Neural cell (in vitro differentiated cells): Measurements from ENCODE around the gene GATA6. TPM values are rescaled to one million over a fixed set of nuclear protein-coding genes. Genes with fewer than 3 reads are reported as not detected.

ENCODE experiments used
- H2AFZ ChIP-seq: fragments of 200-600, 300-800 bp; sonication (generic), shearing (Covaris generic); 2 replicates; pipeline ENCODE4 v1.6.0; 2014; ENCODE audit warnings: low read depth, mild to moderate bottlenecking, antibody characterized with exemption, low read length, moderate library complexity
- H3F3A ChIP-seq: fragments of 200-600 bp; shearing (Covaris generic); 2 replicates; pipeline ENCODE4 v1.6.1; 2016; ENCODE audit warnings: mild to moderate bottlenecking, moderate library complexity, mixed read lengths, antibody characterized with exemption, low read length; ENCODE audit not compliant: insufficient read depth, poor library complexity, severe bottlenecking
- H3K27ac ChIP-seq: fragments of 200-600, 300-800 bp; sonication (generic), shearing (Covaris generic); 2 replicates; pipeline ENCODE4 v1.5.1; 2014; ENCODE audit warnings: mild to moderate bottlenecking, low read length, moderate library complexity
- H3K27me3 ChIP-seq: fragments of 300-800, 200-600 bp; sonication (generic), shearing (Covaris generic); 2 replicates; pipeline ENCODE4 v1.6.0; 2014; ENCODE audit warnings: mild to moderate bottlenecking, low read depth, low read length, moderate library complexity; ENCODE audit not compliant: insufficient read depth
- H3K36me3 ChIP-seq: fragments of 300-800, 200-600 bp; sonication (generic), shearing (Covaris generic); 2 replicates; pipeline ENCODE4 v1.5.1; 2014; ENCODE audit warnings: mild to moderate bottlenecking, antibody characterized with exemption, low read length, moderate library complexity; ENCODE audit not compliant: insufficient read depth
- H3K4me2 ChIP-seq: fragments of 300-800, 200-600 bp; sonication (generic), shearing (Covaris generic); 2 replicates; pipeline ENCODE4 v1.6.0; 2014; ENCODE audit warnings: mild to moderate bottlenecking, low read length
- H3K4me3 ChIP-seq: fragments of 300-800, 200-600 bp; sonication (generic), shearing (Covaris generic); 2 replicates; pipeline ENCODE4 v1.5.1; 2014; ENCODE audit warnings: mild to moderate bottlenecking, low read length, moderate library complexity
- H3K79me2 ChIP-seq: fragments of 200-600 bp; shearing (Covaris generic); replicated peaks from 2 replicates; pipeline ENCODE4 v1.6.0; 2014; ENCODE audit warnings: mild to moderate bottlenecking, low read length, moderate library complexity; ENCODE audit not compliant: insufficient read depth
- H3K9ac ChIP-seq: fragments of 300-800, 200-600 bp; sonication (generic), shearing (Covaris generic); 2 replicates; pipeline ENCODE4 v1.6.1; 2016; ENCODE audit warnings: mild to moderate bottlenecking, low read length, mixed read lengths
- H3K9me2 ChIP-seq: fragments of 200-600 bp; shearing (Covaris generic); 2 replicates; pipeline ENCODE4 v1.6.1; 2016; ENCODE audit warnings: mild to moderate bottlenecking, low read length, mixed read lengths; ENCODE audit not compliant: insufficient read depth
- H3K9me3 ChIP-seq: fragments of 200-600, 300-800 bp; sonication (generic), shearing (Covaris generic); 2 replicates; pipeline ENCODE4 v1.6.1; 2016; ENCODE audit warnings: mild to moderate bottlenecking, mixed run types, low read length, moderate library complexity, mixed read lengths
- H4K20me1 ChIP-seq: fragments of 200-600 bp; shearing (Covaris generic); 2 replicates; pipeline ENCODE4 v1.6.1; 2016; ENCODE audit warnings: mild to moderate bottlenecking, mixed run types; ENCODE audit not compliant: insufficient read depth
- EP300 ChIP-seq: fragments of 450-650 bp; conservative IDR thresholded peaks from 2 replicates; pipeline ENCODE4 v1.6.1; 2014; ENCODE audit warnings: antibody characterized with exemption, mild to moderate bottlenecking, moderate library complexity; ENCODE audit not compliant: poor library complexity, severe bottlenecking
- EZH2 ChIP-seq: fragments of 200-600, 300-800 bp; shearing (Covaris generic), sonication (generic); IDR thresholded peaks from 2 replicates; pipeline ENCODE4 v1.6.1; 2014; ENCODE audit warnings: antibody characterized with exemption, low read length, borderline replicate concordance, mild to moderate bottlenecking; ENCODE audit not compliant: insufficient read depth, poor library complexity, severe bottlenecking
- MXI1 ChIP-seq: fragments of 450-650 bp; conservative IDR thresholded peaks from 2 replicates; pipeline ENCODE4 v1.6.1; 2014; ENCODE audit warnings: antibody characterized with exemption, mild to moderate bottlenecking; ENCODE audit not compliant: poor library complexity, severe bottlenecking
- POLR2AphosphoS5 ChIP-seq: IDR thresholded peaks from 2 replicates; pipeline ENCODE4 v1.6.1; 2012
- RAD21 ChIP-seq: fragments of 450-650 bp; conservative IDR thresholded peaks from 2 replicates; pipeline ENCODE4 v1.6.1; 2014; ENCODE audit warnings: antibody characterized with exemption, mild to moderate bottlenecking, moderate library complexity
- REST ChIP-seq: IDR thresholded peaks from 2 replicates; pipeline ENCODE4 v1.6.1; 2012; ENCODE audit warnings: borderline replicate concordance
- SMC3 ChIP-seq: fragments of 450-650 bp; conservative IDR thresholded peaks from 2 replicates; pipeline ENCODE4 v1.6.1; 2014; ENCODE audit warnings: antibody characterized with exemption, mild to moderate bottlenecking, moderate library complexity; ENCODE audit not compliant: poor library complexity
- TAF1 ChIP-seq: IDR thresholded peaks from 2 replicates; pipeline ENCODE4 v1.6.1; 2012; ENCODE audit warnings: low read depth
- polyA plus RNA-seq: library from polyadenylated mRNA; depleted of rRNA; stranded (reverse); fragments of >200 nt; gene quantifications from 2 replicates; pipeline ENCODE4 v1.2.3, GENCODE V29; 2014
- TF ChIP-seq, protein P1 (sequence below): fragments of 450-650 bp; IDR thresholded peaks from 2 replicates; pipeline ENCODE4 v1.5.1; 2014; ENCODE audit warnings: antibody characterized with exemption, mild to moderate bottlenecking, moderate library complexity; ENCODE audit not compliant: poor library complexity, severe bottlenecking

The GATA6 gene
- polyA plus RNA-seq, 1 donor from 2014 or later: not detected

GRCh38 chr18:22124970-22125369, 44.4 kb upstream of the GATA6 start:
- Histone ChIP-seq H3K79me2 (no peaks in the 10 kb centered on the region), H3K4me3 (no peak overlapping the region), H3K9me3 (no peaks in the 10 kb centered on the region), H3K27ac (no peak overlapping the region), H2AFZ (no peak overlapping the region), H3K4me2 (no peak overlapping the region), H3K36me3 (no peaks in the 10 kb centered on the region), H3K9ac (no peak overlapping the region), H3F3A (no peaks in the 10 kb centered on the region), H3K27me3 (no peaks in the 10 kb centered on the region), H3K9me2 (no peaks in the 10 kb centered on the region), H4K20me1 (no peaks in the 10 kb centered on the region)
- TF ChIP-seq EZH2 (no peak), TAF1 (no peak), RAD21 (no peak), EP300 (no peak), SMC3 (no peak), MXI1 (no peak)
- TF ChIP-seq, protein P1, sequence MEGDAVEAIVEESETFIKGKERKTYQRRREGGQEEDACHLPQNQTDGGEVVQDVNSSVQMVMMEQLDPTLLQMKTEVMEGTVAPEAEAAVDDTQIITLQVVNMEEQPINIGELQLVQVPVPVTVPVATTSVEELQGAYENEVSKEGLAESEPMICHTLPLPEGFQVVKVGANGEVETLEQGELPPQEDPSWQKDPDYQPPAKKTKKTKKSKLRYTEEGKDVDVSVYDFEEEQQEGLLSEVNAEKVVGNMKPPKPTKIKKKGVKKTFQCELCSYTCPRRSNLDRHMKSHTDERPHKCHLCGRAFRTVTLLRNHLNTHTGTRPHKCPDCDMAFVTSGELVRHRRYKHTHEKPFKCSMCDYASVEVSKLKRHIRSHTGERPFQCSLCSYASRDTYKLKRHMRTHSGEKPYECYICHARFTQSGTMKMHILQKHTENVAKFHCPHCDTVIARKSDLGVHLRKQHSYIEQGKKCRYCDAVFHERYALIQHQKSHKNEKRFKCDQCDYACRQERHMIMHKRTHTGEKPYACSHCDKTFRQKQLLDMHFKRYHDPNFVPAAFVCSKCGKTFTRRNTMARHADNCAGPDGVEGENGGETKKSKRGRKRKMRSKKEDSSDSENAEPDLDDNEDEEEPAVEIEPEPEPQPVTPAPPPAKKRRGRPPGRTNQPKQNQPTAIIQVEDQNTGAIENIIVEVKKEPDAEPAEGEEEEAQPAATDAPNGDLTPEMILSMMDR: no peak

DNA sequence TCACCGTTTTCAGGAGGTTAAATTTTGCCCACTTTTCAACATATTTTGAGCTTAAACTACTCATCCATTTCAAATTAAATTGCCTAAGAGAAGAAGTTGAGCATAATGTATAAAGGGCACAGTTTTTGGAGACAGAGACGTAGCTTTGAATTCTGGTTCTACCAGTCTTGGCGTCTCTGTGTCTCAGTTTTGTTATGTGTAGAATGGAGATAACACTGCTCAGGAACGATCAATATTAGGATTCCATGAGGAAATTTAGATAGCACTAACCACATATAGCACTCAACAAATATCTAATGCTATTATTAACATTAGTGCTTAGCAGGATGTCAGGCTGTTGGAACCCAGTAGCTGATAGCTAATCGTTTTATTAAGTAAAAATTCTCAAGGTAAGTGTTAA, 40.4 kb upstream of the GATA6 start:
- Histone ChIP-seq H3K79me2 (no peaks in the 10 kb centered on the region), H3K9me2 (no peaks in the 10 kb centered on the region), H3K4me2 (no peak overlapping the region), H3K4me3 (no peak overlapping the region), H2AFZ (no peak overlapping the region), H3K27ac (no peak overlapping the region), H3K9ac (no peak overlapping the region), H3K9me3 (no peaks in the 10 kb centered on the region), H4K20me1 (no peaks in the 10 kb centered on the region), H3K27me3 (no peaks in the 10 kb centered on the region), H3F3A (no peaks in the 10 kb centered on the region), H3K36me3 (no peaks in the 10 kb centered on the region)
- TF ChIP-seq EZH2 (no peak), POLR2AphosphoS5 (no peak), MXI1 (no peak), REST (no peak), EP300 (no peak), TAF1 (no peak), SMC3 (no peak), RAD21 (no peak)
- TF ChIP-seq, protein P1: no peak
